Muscle layer of colon (tissue), 2 donors: ENCODE results near the gene MFAP3L.

Experiments used
- H3K27ac ChIP-seq: one replicate; pipeline ENCODE4 v1.7.0; 2013; ENCODE audit warnings: low read depth, mild to moderate bottlenecking, low read length, moderate library complexity
- H3K27me3 ChIP-seq, 2 donors: one replicate each; pipeline ENCODE4 v1.7.0; 2013; ENCODE audit warnings: low read length in 2 of 2, mild to moderate bottlenecking in 2 of 2; ENCODE audit not compliant: insufficient read depth in 2 of 2, control insufficient read depth in 1 of 2
- H3K36me3 ChIP-seq: one replicate; pipeline ENCODE4 v1.7.0; 2013; ENCODE audit warnings: mild to moderate bottlenecking, low read length; ENCODE audit not compliant: insufficient read depth
- H3K4me1 ChIP-seq: one replicate; pipeline ENCODE4 v1.7.0; 2013; ENCODE audit warnings: mild to moderate bottlenecking, low read length; ENCODE audit not compliant: insufficient read depth
- H3K4me3 ChIP-seq, 2 donors: one replicate each; pipeline ENCODE4 v1.7.0; 2013; ENCODE audit warnings: low read length in 2 of 2, low read depth in 1 of 2, mild to moderate bottlenecking in 1 of 2, moderate library complexity in 1 of 2
- H3K9ac ChIP-seq: one replicate; pipeline ENCODE4 v1.7.0; 2013; ENCODE audit warnings: low read length
- H3K9me3 ChIP-seq: one replicate; pipeline ENCODE4 v1.7.0; 2013; ENCODE audit warnings: mild to moderate bottlenecking, low read length
- donor health status: abdominal sarcoma.
- donor health status: Adenocarcinoma of cecum.

MFAP3L gene

DNA sequence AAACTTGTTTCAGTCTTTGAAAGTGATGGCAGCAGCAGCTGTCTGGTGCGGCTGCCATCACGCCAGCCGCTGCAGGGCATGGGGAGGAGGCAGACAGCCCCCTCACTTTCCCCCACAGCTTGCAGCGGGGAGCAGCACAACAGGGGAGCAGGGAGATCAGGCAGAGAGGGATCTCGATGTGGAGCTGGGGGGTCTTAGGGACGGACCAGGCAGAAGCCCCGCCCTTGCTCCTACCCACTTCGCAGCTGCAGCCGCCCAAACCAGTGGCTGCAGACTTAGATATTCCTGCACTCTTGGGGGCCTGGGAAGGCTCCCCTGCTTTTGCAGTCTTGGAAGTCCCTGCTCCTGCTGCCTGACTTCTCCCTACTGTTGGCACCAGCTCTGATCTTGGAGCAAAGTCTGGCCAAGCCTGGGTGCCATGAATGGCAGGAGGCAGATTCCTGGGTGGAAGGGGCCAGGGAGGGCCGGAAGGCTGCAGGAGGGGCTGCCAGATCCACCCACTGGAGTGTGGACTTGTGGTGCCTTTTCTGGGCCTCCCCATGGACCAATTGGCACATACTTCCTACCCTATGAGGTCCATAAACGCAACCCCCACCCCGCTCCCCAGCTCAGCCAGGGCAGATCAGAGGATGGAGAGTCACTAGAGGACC, 14.0 kb upstream of the MFAP3L start:
- no peak overlapping the region for H3K9ac ChIP-seq
- H3K4me3 ChIP-seq = no peak overlapping the region
- no peaks in the 10 kb centered on the region for H3K4me1 ChIP-seq
- H3K9me3 ChIP-seq = no peaks in the 10 kb centered on the region
- H3K27me3 ChIP-seq = no peaks in the 10 kb centered on the region
- H3K36me3 ChIP-seq = no peaks in the 10 kb centered on the region
- no peak overlapping the region for H3K27ac ChIP-seq

GRCh38 chr4:170038769-170039168, 12.6 kb upstream of the MFAP3L start:
- Histone ChIP-seq H3K27me3 (no peaks in the 10 kb centered on the region), H3K36me3 (no peaks in the 10 kb centered on the region), H3K9me3 (no peaks in the 10 kb centered on the region), H3K27ac (no peak overlapping the region), H3K4me1 (no peaks in the 10 kb centered on the region), H3K9ac (no peak overlapping the region), H3K4me3 (no peak overlapping the region)

- no peak overlapping the region for H3K27ac ChIP-seq
- no peaks in the 10 kb centered on the region for H3K36me3 ChIP-seq
- H3K9ac ChIP-seq = no peak overlapping the region
- H3K27me3 ChIP-seq = no peaks in the 10 kb centered on the region
- H3K4me3 ChIP-seq = no peak overlapping the region
- no peaks in the 10 kb centered on the region for H3K9me3 ChIP-seq
- no peaks in the 10 kb centered on the region for H3K4me1 ChIP-seq
Observed at GRCh38 chr4:170038232-170038631, 12.0 kb upstream of the MFAP3L start.

DNA sequence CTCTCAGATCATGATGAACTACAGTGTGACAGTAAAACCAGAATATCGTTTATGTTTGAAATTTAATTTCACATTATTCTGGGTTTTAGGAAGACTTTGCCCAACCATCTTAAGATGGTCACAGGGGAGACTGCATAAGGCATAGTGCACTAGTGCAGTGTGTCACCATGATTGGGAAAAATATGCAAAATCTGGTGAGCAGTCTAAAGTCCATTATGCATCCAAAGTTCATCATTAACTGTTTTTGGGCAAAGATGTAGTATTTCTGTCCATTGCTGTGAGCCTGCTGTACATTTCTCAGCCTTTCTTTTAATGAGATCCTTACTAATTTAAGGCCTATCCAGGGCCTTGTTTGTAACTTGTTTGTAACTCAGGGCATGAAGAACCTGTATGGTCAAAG, 11.3 kb upstream of the MFAP3L start:
- no peaks in the 10 kb centered on the region for H3K9me3 ChIP-seq

GRCh38 chr4:170035845-170036244, 9.7 kb upstream of the MFAP3L start:
- Histone ChIP-seq H3K9me3 (no peaks in the 10 kb centered on the region), H3K9ac (no peak overlapping the region), H3K27ac (no peak overlapping the region), H3K4me1 (no peaks in the 10 kb centered on the region), H3K4me3 (no peak overlapping the region), H3K27me3 (no peaks in the 10 kb centered on the region), H3K36me3 (no peaks in the 10 kb centered on the region)

More for the DNA sequence above, 11.3 kb upstream of the MFAP3L start:
- Histone ChIP-seq H3K4me1 (no peaks in the 10 kb centered on the region), H3K36me3 (no peaks in the 10 kb centered on the region), H3K4me3 (no peak overlapping the region), H3K27ac (no peak overlapping the region), H3K27me3 (no peaks in the 10 kb centered on the region), H3K9ac (no peak overlapping the region)

DNA sequence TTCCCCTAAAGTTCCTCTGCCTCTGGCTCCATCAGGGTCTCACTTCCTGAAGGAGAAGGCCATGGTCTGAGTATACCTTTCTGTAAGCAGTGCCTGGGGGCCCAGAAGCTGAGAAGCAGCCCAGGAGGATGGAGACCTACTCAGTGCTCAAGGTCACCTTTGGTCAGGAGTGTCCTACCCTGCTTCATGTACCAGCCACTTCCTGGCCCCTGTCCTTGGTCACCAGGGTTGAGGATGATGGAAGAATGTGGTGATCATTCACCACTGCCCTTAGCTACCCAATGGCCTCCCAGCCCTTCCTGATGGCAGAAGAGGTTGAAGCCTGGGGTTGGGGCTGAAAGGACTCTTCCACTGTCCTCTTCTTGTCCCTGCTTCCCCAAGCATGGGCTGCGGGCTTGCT, 9.0 kb upstream of the MFAP3L start:
- Histone ChIP-seq H3K4me3 (no peak overlapping the region), H3K9ac (no peak overlapping the region), H3K36me3 (no peaks in the 10 kb centered on the region), H3K27me3 (no peaks in the 10 kb centered on the region), H3K4me1 (no peaks in the 10 kb centered on the region), H3K27ac (no peak overlapping the region), H3K9me3 (no peaks in the 10 kb centered on the region)

DNA sequence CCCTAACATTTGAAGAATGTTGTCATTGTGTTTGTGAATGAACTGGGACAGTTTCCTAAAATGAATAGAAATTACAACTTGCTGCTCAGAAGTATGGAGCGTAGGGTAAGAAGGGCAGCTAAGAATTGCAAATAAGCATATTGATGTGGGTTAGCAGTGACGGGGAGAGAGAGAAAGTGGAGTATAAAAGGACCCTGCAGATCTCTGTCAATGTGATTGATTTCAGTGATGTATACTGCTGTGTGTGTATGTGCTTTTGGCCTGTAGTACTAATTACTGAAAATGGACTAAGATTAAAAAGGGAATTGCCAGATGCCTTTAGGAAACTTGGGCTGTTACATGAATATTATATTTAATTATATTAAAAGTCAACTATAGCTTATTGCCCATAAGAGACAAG, 7.8 kb upstream of the MFAP3L start:
- Histone ChIP-seq H3K9ac (no peak overlapping the region), H3K27me3 (no peaks in the 10 kb centered on the region), H3K4me3 (no peak overlapping the region), H3K36me3 (no peaks in the 10 kb centered on the region), H3K27ac (no peak overlapping the region), H3K4me1 (no peaks in the 10 kb centered on the region), H3K9me3 (no peaks in the 10 kb centered on the region)

GRCh38 chr4:170030121-170030520, 3.9 kb upstream of the MFAP3L start:
- Histone ChIP-seq H3K4me1 (no peaks in the 10 kb centered on the region), H3K36me3 (no peaks in the 10 kb centered on the region), H3K4me3 (no peak overlapping the region), H3K27ac (no peak overlapping the region), H3K9me3 (no peaks in the 10 kb centered on the region), H3K9ac (no peak overlapping the region), H3K27me3 (no peaks in the 10 kb centered on the region)

DNA sequence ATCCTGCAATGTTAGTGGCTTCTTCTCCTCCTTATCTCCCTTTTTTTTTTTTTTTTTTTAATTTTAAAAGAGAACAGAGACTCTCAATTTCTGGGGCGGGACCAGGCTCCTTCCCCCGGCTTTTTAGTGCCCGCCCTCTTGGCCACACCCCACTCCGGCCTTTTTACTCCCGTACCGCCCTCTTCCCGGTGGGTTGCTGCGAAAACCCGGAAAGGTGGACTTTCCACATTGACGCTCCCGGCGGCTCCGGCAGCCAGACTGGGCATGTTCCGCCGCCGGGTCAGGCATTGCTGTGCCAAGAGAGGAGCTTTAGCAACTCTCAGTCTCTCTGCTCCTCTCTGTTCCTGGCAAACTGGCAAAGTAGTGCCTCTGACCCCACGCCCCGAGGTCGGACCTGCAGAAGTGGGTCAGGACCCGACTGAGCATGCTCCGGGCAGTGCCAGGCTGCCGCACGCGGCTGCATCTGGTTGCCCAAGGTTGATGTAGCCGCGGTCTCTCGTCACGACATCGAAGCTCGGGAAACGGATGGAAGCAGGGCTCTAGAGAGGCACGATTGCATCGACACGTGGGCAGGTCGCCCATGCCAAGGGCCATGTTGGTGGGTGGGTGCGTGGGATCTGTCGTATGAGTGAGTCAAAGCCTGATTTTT, 1.1 kb upstream of the MFAP3L start:
- H3K9me3 ChIP-seq = no peaks in the 10 kb centered on the region
- no peaks in the 10 kb centered on the region for H3K36me3 ChIP-seq
- H3K9ac ChIP-seq = no peak overlapping the region
- peak overlapping the region; percentile 92 for H3K27ac ChIP-seq
- H3K4me1 ChIP-seq = no peaks in the 10 kb centered on the region
- peak overlapping the region; percentile 88 to 95 for H3K4me3 ChIP-seq
- H3K27me3 ChIP-seq = no peaks in the 10 kb centered on the region

- no peaks in the 10 kb centered on the region for H3K36me3 ChIP-seq
- H3K4me1 ChIP-seq = no peaks in the 10 kb centered on the region
- peak overlapping the region; percentile 52 to 65 for H3K4me3 ChIP-seq
- H3K9me3 ChIP-seq = no peaks in the 10 kb centered on the region
- H3K27ac ChIP-seq = peak overlapping the region; percentile 8
- H3K27me3 ChIP-seq = no peaks in the 10 kb centered on the region
- no peak overlapping the region for H3K9ac ChIP-seq
Observed at GRCh38 chr4:170025523-170026252, 507 bp downstream of the MFAP3L start.

DNA sequence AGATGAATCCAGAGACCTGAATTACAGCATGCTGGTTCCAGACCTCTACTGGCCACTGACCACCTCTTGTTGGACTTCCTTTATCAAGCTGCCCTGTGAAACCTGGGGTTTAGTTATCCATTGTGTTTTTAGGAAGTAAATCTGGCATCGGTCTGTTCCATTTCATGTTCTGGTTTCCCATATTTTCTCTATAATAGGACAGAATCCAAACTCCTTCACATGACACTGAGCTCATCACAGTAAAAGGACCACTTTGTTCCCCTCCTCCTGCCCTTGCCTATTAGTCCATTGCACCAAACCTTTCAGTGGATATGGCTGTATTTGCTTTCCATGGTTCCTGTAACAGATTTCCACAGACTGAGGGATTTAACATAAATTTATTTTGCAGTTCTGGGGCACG, 4.0 kb downstream of the MFAP3L start:
- Histone ChIP-seq H3K27ac (no peak overlapping the region), H3K4me1 (no peaks in the 10 kb centered on the region), H3K9me3 (no peaks in the 10 kb centered on the region), H3K9ac (no peak overlapping the region), H3K4me3 (no peak overlapping the region), H3K27me3 (no peaks in the 10 kb centered on the region), H3K36me3 (no peaks in the 10 kb centered on the region)
